Activated CD8-positive, alpha-beta memory T cell treated with anti-CD3 and anti-CD28 coated beads, Interleukin-2, amount 10 ng/mL, durations not matched to agents 7 days and 5 days (primary cell): ENCODE results near the gene FOXA3. TPM values are rescaled to one million over a fixed set of nuclear protein-coding genes. Genes with fewer than 3 reads are reported as not detected.
"Not testable (repeated sequence)": the region's sequence is repeated elsewhere in the genome, so short reads cannot be mapped to it uniquely, and the experiment has no call there.

Experiments
- ATAC-seq: fragments of 150-1000 bp; cut with Tn5 transposase; one replicate; pipeline ENCODE4 v1.10.0; 2021; ENCODE audit warnings: moderate library complexity
- CTCF ChIA-PET: fragments of 350-600 bp; sonication (Branson Sonifier 250); formaldehyde crosslinking; loops from one replicate; lab custom pipeline; 2021; ENCODE audit warnings: antibody characterized with exemption; lab: Charles Lee
- DNase-seq: peaks from one replicate; pipeline ENCODE4 v3.0.0-alpha.2; 2020
- H3K27ac Mint-ChIP-seq: one replicate; pipeline ENCODE4 v1.8.0; 2021; ENCODE audit warnings: mild to moderate bottlenecking, mixed read lengths
- H3K27me3 Mint-ChIP-seq: one replicate; pipeline ENCODE4 v1.8.0; 2021; ENCODE audit warnings: mixed read lengths
- H3K36me3 Mint-ChIP-seq: one replicate; pipeline ENCODE4 v1.8.0; 2021; ENCODE audit warnings: mild to moderate bottlenecking, mixed read lengths
- H3K4me1 Mint-ChIP-seq: one replicate; pipeline ENCODE4 v1.8.0; 2021; ENCODE audit warnings: mixed read lengths
- H3K4me3 Mint-ChIP-seq: one replicate; pipeline ENCODE4 v1.8.0; 2021; ENCODE audit warnings: mild to moderate bottlenecking, moderate library complexity, mixed read lengths
- H3K9me3 Mint-ChIP-seq: one replicate; pipeline ENCODE4 v1.8.0; 2022; ENCODE audit warnings: low read depth, mixed read lengths
- total RNA-seq, 2 experiments: library from RNA; stranded (reverse); gene quantifications; one replicate each; pipeline ENCODE4 v1.2.3, GENCODE V29; 2021

Gene FOXA3
- total RNA-seq, 2 experiments from 2014 or later, result 0.14 TPM; not detected in 1

- H3K27ac Mint-ChIP-seq, ATAC-seq, H3K27me3 Mint-ChIP-seq, CTCF ChIA-PET, H3K9me3 Mint-ChIP-seq, H3K4me3 Mint-ChIP-seq, DNase-seq: not testable (repeated sequence)
- Mint-ChIP-seq H3K4me1 (peaks cover 19% of the 10 kb centered on the region), H3K36me3 (peaks cover 25% of the 10 kb centered on the region)
Observed at GRCh38 chr19:45895983-45896599, 32.0 kb downstream of the FOXA3 start.

DNA sequence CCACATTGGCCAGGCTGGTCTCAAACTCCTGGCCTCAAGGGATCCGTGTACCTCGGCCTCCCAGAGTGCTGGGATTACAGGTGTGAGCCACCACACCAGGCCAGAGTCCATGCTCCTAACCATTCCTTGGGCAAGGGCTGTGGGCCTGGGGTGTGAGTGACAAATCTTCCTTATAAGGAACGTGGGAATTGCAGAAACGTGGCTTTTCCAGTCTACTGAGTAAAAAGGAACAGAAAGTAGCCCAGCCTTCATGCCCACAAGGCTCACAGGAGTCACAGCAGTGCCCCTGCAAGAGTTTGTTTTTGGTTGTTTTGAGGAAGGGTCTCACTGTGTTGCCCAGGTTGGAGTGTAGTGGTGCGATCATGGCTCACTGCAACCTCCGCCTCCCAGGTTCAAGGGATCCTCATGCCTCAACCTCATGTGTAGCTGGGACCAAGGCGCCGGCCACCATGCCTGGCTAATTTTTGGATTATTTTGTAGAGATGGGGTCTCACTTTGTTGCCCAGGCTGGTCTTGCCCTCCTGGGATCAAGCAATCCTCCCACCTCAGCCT, 33.2 kb downstream of the FOXA3 start:
- Mint-ChIP-seq H3K4me1 (peaks cover 21% of the 10 kb centered on the region), H3K9me3 (no peaks in the 10 kb centered on the region), H3K4me3 (no peak overlapping the region), H3K27ac (no peak overlapping the region), H3K36me3 (peaks cover 25% of the 10 kb centered on the region), H3K27me3 (no peaks in the 10 kb centered on the region)
- CTCF ChIA-PET, result interaction anchor here (1.3 kb wide), 1 partner anchor 11 kb away, joined by 3 read pairs; the partner anchor contains the start of gene IRF2BP1
- DNase-seq, result no peak
- ATAC-seq, result no peak

DNA sequence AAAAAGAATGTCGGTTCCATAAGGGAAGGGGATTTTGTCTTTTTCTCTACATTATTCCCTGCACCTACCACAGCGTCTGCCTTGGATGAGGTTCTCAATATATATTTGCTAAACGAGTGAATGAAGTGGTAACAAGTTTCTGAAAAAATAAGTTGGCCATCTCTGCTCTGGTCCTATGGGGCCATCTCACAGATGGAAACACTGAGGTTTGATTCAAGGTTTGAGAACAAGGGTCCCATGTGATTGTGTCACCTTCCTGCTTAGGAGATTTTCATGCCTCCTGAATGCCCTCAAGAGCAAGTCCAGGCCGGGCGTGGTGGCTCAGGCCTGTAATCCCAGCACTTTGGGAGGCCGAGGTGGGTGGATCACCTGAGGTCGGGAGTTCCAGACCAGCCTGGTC, 35.1 kb downstream of the FOXA3 start:
- H3K36me3 Mint-ChIP-seq, result peaks cover 25% of the 10 kb centered on the region
- no peaks in the 10 kb centered on the region for H3K27me3 Mint-ChIP-seq
- no peaks in the 10 kb centered on the region for H3K9me3 Mint-ChIP-seq
- no peak for DNase-seq
- CTCF ChIA-PET, result interaction anchor here (1.6 kb wide), 1 partner anchor 10 kb away, joined by 3 read pairs; no protein-coding TSS in a partner anchor
- H3K4me3 Mint-ChIP-seq, result no peak overlapping the region
- no peak overlapping the region for H3K27ac Mint-ChIP-seq
- ATAC-seq, result no peak
- peaks cover 23% of the 10 kb centered on the region for H3K4me1 Mint-ChIP-seq

GRCh38 chr19:45899919-45900589, 35.9 kb downstream of the FOXA3 start:
- Mint-ChIP-seq H3K27ac (no peak overlapping the region), H3K36me3 (peaks cover 22% of the 10 kb centered on the region), H3K4me3 (peak overlapping the region; percentile 64)

GRCh38 chr19:45900738-45901431, 36.8 kb downstream of the FOXA3 start:
- CTCF ChIA-PET, result interaction anchor here (0.5 to 5.0 kb wide), 10 partner anchors 8 to 128 kb away, joined by 3 to 65 read pairs (median 4); partner anchors contain the start of genes FOXA3 and IRF2BP1
- H3K36me3 Mint-ChIP-seq, result peaks cover 20% of the 10 kb centered on the region
- DNase-seq, result no peak
- peak overlapping the region; percentile 64 for H3K4me3 Mint-ChIP-seq
- peaks cover 21% of the 10 kb centered on the region for H3K4me1 Mint-ChIP-seq
- ATAC-seq, result no peak
- H3K27me3 Mint-ChIP-seq, result no peaks in the 10 kb centered on the region
- H3K9me3 Mint-ChIP-seq, result no peaks in the 10 kb centered on the region
- H3K27ac Mint-ChIP-seq, result no peak overlapping the region

More at GRCh38 chr19:45899919-45900589, 35.9 kb downstream of the FOXA3 start:
- CTCF ChIA-PET, result interaction anchor here (0.9 to 5.0 kb wide), 5 partner anchors 9 to 100 kb away, joined by 3 to 65 read pairs (median 4); partner anchors contain the start of genes FOXA3 and IRF2BP1
- no peak for DNase-seq
- Mint-ChIP-seq H3K9me3 (no peaks in the 10 kb centered on the region), H3K27me3 (no peaks in the 10 kb centered on the region), H3K4me1 (peaks cover 21% of the 10 kb centered on the region)
- ATAC-seq, result no peak

DNA sequence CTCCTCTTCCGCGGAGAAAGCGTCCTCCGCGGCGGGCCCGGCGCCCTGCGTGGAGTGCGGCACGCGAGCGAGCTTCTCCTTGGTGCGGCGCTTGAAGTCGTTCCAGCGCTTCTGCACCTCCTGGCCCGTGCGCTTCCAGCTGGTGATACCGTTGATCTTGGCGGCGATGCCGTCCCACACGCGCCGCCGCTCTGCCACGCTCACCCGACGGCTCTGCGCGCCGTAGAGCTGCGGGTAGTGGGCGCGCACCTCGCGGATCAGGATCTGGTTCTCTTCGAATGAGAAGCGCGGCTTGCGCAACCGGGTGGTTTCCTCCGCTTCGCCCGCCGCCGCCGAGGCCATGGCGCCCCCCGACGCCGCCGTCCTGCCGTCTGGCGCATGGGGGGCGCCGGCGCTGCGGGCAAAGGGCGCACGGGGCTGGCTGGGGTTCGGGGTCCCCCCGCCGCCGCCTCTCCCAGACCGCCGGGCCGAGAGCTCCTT, 37.3 kb downstream of the FOXA3 start:
- Mint-ChIP-seq H3K27me3 (no peaks in the 10 kb centered on the region), H3K36me3 (peaks cover 20% of the 10 kb centered on the region), H3K4me1 (peaks cover 21% of the 10 kb centered on the region), H3K4me3 (peak overlapping the region; percentile 92), H3K9me3 (no peaks in the 10 kb centered on the region), H3K27ac (no peak overlapping the region)
- CTCF ChIA-PET, result interaction anchor here (0.5 to 5.0 kb wide), 9 partner anchors 9 to 132 kb away, joined by 3 to 65 read pairs (median 6); partner anchors contain the start of genes FOXA3, IRF2BP1, SIX5 and SYMPK
- no peak for ATAC-seq
- peak; percentile 50 for DNase-seq

DNA sequence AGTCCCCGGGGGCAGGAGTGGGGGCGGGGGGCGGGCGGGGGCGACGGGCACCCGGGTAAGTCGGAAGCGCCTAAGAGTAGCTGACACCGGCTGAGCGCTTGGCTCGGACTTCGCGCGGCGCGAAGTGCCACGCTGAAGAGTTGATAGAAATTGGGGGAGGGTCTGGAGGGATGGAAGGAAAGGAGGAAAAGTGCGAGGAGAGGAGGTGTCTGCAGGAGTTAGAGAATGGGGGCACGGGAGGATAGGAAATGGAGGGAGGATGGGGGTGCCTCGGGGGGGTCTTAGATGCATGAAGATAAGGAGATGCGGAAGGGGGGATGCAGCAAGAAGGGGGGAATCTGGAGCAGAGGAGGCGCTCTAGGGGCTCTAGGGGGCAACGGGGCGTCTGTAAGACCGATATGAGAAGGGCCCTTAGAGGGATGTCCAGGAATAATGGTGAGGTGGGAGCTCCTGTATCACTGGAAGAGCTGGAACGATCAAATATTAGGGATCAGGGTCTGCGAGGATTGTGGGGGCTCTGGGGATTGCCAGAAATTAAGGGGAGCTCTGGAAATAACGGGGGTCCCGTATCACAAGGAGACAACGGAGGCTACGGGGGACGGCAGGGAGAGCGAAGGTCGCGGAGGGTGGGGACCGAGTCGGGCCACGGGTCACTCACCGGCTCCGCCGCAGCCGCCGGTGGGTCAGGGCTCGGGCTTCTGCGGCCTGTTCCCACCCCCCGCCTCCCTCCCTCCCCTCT, 38.0 kb downstream of the FOXA3 start, which contains the start of gene MYPOP:
TSS of gene MYPOP (minus strand) at position 702 of the 739 bp plus-strand sequence. CDS start 840 bp downstream, outside the sequence.
- no peak for ATAC-seq
- Mint-ChIP-seq H3K27me3 (no peaks in the 10 kb centered on the region), H3K27ac (peak within 1 kb of the TSS; percentile 84), H3K9me3 (no peaks in the 10 kb centered on the region), H3K4me3 (peak within 1 kb of the TSS; percentile 92), H3K36me3 (peaks cover 20% of the 10 kb centered on the region), H3K4me1 (peaks cover 21% of the 10 kb centered on the region)
- no peak for DNase-seq
- CTCF ChIA-PET, result interaction anchor here (0.6 to 5.0 kb wide), 17 partner anchors 7 to 210 kb away, joined by 3 to 65 read pairs (median 6); partner anchors contain the start of genes CCDC61, FOXA3, IRF2BP1 and QPCTL

- no peaks in the 10 kb centered on the region for H3K9me3 Mint-ChIP-seq
Observed at GRCh38 chr19:45902651-45903625, 38.8 kb downstream of the FOXA3 start.

DNA sequence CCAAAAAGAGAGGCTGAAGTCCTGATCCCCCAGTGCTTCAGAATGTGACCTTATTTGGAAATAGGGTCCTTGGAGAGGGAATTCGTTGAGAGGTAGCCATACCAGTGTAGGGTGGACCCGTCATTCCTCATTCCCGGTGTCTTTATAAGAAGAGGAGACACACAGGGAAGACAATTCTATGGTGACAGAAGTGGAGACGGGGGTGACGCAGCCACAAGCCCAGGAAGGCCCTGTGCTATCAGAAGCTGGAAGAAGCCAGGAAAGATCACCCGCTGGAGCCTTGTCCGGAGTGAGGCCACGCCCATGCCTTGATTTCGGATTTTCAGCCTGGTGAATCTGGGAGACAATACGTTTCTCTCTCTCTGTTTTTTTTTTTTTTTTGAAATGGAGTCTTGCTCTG, 40.9 kb downstream of the FOXA3 start:
- H3K27ac Mint-ChIP-seq, result no peak overlapping the region
- H3K36me3 Mint-ChIP-seq, result peaks cover 8% of the 10 kb centered on the region
- peaks cover 2% of the 10 kb centered on the region for H3K27me3 Mint-ChIP-seq
- CTCF ChIA-PET, result no interaction called here
- no peak for ATAC-seq
- no peak for DNase-seq
- H3K9me3 Mint-ChIP-seq, result no peaks in the 10 kb centered on the region
- H3K4me1 Mint-ChIP-seq, result peaks cover 27% of the 10 kb centered on the region
- no peak overlapping the region for H3K4me3 Mint-ChIP-seq

More at GRCh38 chr19:45902651-45903625, 38.8 kb downstream of the FOXA3 start:
- H3K36me3 Mint-ChIP-seq, result peaks cover 20% of the 10 kb centered on the region
- H3K4me1 Mint-ChIP-seq, result peaks cover 21% of the 10 kb centered on the region
- no peaks in the 10 kb centered on the region for H3K27me3 Mint-ChIP-seq
- H3K27ac Mint-ChIP-seq, result peak overlapping the region; percentile 84
- CTCF ChIA-PET, result interaction anchor here (0.8 to 5.0 kb wide), 20 partner anchors 8 to 210 kb away, joined by 3 to 65 read pairs (median 6); partner anchors contain the start of genes CCDC61, FOXA3, IRF2BP1 and NANOS2
- ATAC-seq (peak; percentile 90), DNase-seq (peak; percentile 99)
- H3K4me3 Mint-ChIP-seq, result peak overlapping the region; percentile 92

GRCh38 chr19:45906221-45906620, 42.1 kb downstream of the FOXA3 start:
- ATAC-seq, result no peak
- Mint-ChIP-seq H3K27me3 (peaks cover 10% of the 10 kb centered on the region), H3K9me3 (no peaks in the 10 kb centered on the region), H3K36me3 (no peaks in the 10 kb centered on the region), H3K27ac (no peak overlapping the region), H3K4me1 (peaks cover 17% of the 10 kb centered on the region), H3K4me3 (no peak overlapping the region)
- CTCF ChIA-PET, result no interaction called here
- DNase-seq, result no peak

- ATAC-seq, result no peak
- peaks cover 31% of the 10 kb centered on the region for H3K27me3 Mint-ChIP-seq
- H3K36me3 Mint-ChIP-seq, result no peaks in the 10 kb centered on the region
- no peak for DNase-seq
- H3K27ac Mint-ChIP-seq, result no peak overlapping the region
- CTCF ChIA-PET, result interaction anchor here (0.9 to 1.6 kb wide), 4 partner anchors 8 to 101 kb away, joined by 3 to 5 read pairs (median 4); partner anchors contain the start of gene CCDC61
- H3K4me3 Mint-ChIP-seq, result no peak overlapping the region
- peaks cover 10% of the 10 kb centered on the region for H3K4me1 Mint-ChIP-seq
- H3K9me3 Mint-ChIP-seq, result no peaks in the 10 kb centered on the region
Observed at GRCh38 chr19:45908956-45909355, 44.8 kb downstream of the FOXA3 start.
